Measurements from ENCODE around the gene CALML6.

Gene CALML6

GRCh38 chr1:1942753-1943656, 27.9 kb downstream of the CALML6 start:
- no peak for DNase-seq (ENCODE audit: low read depth, low spot score)

DNA sequence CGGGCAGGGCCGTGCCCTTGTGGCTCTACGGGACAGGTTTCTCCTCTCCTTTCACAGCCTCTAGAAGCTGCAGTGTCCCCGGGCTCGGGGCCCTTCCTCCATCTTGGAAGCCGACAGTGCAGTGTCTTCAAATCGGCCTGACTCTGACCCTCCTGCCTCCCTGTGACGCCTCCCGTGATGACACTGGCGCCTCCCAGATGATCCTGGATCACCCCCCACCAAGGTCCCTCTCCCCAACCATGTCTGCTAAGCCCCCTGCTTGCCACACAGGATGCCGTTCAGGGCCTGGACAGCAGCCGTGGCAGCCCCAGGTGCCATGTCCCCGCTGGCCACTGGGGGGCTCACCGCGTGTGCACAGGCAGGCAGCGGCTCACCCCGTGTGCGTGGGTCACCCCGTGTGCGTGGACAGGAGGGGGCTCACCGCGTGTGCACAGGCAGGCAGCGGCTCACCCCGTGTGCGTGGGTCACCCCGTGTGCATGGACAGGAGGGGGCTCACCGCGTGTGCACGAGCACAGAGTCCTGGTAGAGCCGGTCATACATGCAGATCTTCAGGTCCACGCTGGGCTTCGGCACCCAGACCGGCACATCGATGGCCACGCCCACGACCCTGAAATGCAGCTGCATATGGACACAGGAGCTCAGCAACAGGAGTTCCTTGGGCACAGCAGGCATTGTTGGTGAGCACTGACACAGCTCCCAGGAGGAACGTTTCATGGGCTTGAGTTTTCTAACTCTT, 28.9 kb downstream of the CALML6 start:
- no peak for DNase-seq (ENCODE audit: low read depth, low spot score)

GRCh38 chr1:1945782-1946393, 30.8 kb downstream of the CALML6 start:
- DNase-seq (ENCODE audit: low read depth, low spot score): no peak

DNA sequence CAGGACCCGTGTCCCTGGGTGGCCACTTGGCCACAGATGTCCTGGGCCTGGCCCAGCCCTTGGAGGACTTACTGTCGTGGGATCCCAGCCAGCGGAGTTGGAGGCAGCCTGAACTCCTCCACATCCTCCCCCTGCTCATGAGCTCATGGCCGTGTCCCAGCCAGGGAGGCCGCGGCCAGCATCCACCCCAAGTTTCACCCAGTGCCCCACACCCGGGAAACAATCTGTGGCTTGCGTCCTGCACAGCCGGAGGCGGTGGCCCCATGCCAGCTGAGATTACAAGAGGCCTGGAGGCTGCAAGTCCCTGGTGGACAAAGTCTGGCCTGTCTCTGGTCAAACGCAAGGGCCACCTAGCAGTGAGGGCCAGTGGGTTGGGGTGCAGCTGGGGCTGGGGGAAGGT, 31.5 kb downstream of the CALML6 start:
- no peak for DNase-seq (ENCODE audit: low read depth, low spot score)

GRCh38 chr1:1947493-1947892, 32.4 kb downstream of the CALML6 start:
- no peak for DNase-seq (ENCODE audit: low read depth, low spot score)

GRCh38 chr1:1948783-1949182, 33.7 kb downstream of the CALML6 start:
- no peak for DNase-seq (ENCODE audit: low read depth, low spot score)

DNA sequence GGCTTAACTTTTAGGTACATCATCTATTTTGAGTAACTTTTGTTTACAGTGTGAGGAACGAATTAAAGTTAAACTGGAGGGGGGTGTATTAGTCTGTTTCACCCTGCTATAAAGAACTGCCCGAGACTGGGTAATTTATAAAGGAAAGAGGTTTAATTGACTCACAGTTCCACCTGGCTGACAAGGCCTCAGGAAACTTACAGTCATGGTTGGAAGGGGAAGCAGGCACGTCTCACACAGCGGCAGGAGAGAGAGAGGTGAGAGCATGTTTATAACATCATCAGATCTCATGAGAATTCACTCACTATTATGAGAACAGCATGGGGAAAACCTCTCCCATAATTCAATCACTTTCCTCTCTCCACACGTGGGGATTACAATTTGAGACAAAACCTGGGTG, 35.9 kb downstream of the CALML6 start:
- no peak for DNase-seq (ENCODE audit: low read depth, low spot score)

GRCh38 chr1:1954015-1954414, 39.0 kb downstream of the CALML6 start:
- no peak for DNase-seq (ENCODE audit: low read depth, low spot score)

GRCh38 chr1:1954831-1955441, 39.9 kb downstream of the CALML6 start:
- no peak for DNase-seq (ENCODE audit: low read depth, low spot score)

DNA sequence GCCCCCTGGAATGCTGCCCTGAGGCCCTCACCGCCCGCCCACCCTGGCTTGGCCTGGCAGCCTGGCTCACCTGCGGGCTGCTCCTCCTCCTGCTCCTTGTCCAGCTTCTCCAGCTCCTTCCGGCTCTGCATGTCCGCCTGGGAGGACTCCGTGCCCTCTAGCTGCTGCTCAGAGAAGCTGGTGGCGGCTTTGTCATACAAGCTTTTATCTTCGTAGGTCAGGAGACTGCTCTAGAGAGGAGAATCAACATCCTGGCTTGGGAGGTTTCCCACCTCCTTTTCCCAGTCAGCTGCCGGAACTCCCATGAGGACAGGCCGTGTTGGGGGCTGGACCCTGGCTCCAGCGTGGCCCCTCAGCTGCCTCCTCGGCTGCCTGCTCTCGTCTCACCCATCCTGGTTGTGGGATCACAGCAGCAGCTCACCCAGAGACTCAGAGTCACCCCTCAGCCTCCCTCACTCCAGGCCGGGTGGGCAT, 40.6 kb downstream of the CALML6 start:
- no peak for DNase-seq (ENCODE audit: low read depth, low spot score)

GRCh38 chr1:1956101-1956500, 41.0 kb downstream of the CALML6 start:
- DNase-seq (ENCODE audit: low read depth, low spot score): no peak

GRCh38 chr1:1956586-1957532, 41.8 kb downstream of the CALML6 start:
- DNase-seq (ENCODE audit: low read depth, low spot score): no peak

DNA sequence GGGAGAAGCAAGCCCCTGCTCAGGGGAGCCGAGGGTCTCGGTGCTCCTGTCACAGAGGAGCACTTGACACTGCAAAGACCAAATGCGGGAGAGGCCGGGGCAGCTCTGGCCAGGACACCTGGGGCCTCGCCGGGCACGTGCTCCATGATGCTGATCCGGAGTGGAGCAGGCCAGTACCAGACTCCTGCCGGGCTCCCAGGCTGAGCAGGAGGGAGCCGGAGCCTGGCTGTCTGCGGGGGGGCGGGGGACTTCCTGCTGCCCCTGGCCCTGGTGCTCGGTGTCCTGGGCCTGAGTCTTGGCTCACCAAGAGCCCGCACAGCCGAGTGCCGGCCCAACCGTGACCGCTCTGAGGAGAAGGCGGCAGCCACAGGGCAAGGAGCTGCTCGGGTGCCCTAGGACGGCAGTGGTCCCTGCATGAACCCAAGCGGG, 42.5 kb downstream of the CALML6 start:
- no peak for DNase-seq (ENCODE audit: low read depth, low spot score)

DNA sequence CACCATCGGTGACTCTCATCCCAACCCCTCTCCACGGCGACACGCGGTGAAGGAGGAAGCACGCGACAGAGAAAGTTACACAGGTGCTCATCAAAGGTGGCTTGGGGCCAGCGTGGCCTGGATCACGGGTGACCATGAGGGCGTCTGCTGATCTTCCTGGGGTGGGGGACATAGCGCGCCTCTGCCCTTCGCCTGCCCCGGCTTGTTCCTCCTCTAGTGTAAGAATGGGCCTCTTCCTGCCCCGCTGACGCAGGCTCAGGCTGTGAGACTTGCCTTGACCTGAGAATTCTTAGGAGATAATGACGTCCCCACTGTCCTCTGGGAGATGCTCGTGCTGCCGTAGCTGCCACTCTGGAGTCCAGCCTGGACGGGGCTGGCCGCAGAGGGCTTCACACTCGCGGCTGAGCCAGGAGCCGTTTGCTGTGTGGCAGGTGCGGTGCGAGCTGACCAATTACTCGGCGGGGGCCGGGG, 43.0 kb downstream of the CALML6 start:
- DNase-seq (ENCODE audit: low read depth, low spot score): no peak

DNA sequence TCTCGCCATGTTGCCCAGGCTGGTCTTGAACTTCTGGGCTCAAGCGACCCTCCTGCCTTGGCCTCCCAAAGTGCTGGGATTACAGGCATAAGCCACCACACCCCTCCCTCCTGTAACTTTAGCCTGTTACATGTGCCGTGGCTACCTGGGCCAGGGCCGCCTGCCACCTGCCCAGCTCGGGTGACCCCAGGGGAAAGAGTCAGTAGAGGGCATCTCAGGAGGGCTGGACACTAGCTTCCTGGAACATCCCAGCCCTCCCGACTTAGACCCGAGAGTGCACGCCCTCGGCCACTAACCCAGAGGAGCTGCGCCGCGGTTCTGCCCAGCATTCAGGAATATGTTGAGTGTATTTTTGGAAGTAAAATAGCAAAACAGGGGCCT, 44.4 kb downstream of the CALML6 start:
- no peak for DNase-seq (ENCODE audit: low read depth, low spot score)

GRCh38 chr1:1959840-1960479, 44.9 kb downstream of the CALML6 start:
- DNase-seq (ENCODE audit: low read depth, low spot score): no peak

DNA sequence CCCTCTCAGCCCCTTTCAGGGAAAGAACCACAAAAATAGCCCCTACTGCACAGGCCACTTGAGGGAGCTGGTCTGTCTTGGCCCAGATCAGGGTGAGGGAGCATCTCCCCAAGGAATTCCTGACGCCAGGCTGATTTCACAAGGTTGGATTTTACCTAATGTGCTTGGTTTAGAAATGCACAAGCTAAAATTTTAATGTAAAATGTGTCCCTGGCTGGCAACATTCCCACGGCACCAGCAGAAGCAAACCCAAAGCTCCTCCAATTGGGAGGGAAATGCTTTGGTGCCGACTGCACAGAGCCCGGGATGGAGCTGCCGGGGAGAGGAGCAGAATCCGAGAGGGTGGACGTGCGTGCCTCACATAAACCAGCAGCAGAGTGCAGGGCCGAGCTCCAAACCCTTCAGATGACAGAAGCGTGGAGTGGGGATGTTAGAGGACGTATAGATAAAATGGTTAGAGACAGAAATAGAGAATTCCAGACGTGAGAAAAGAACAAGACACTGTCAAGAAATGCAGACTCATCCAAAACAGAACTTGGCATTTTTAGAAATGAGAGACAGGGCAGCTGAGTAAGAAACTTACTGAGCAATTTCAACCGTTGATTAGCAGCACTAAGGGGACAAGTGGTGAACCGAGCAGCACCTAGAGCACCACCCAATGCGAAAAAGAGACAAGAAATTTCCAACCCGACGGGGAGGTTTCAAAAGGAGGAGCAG, 45.6 kb downstream of the CALML6 start:
- DNase-seq (ENCODE audit: low read depth, low spot score): no peak

DNA sequence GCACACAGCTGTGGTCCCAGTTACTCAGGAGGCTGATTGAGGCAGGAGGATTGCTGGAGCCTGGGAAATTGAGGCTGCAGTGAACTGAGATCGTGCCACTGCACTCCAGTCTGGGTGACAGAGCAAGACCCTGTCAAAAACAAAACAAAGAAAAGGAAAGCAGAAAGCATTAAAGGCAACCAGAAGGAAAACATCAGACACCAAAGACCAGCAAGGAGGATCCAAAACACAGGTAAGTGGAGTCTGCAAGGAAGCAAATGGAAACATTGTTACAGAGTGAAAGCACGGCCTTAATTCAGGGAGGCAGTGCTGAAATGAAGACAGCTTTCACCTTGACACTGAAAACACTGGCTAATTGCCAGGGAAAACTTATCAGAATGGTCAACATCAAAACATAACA, 47.7 kb downstream of the CALML6 start:
- no peak for DNase-seq (ENCODE audit: low read depth, low spot score)

GRCh38 chr1:1963570-1963969, 48.5 kb downstream of the CALML6 start:
- no peak for DNase-seq (ENCODE audit: low read depth, low spot score)

DNA sequence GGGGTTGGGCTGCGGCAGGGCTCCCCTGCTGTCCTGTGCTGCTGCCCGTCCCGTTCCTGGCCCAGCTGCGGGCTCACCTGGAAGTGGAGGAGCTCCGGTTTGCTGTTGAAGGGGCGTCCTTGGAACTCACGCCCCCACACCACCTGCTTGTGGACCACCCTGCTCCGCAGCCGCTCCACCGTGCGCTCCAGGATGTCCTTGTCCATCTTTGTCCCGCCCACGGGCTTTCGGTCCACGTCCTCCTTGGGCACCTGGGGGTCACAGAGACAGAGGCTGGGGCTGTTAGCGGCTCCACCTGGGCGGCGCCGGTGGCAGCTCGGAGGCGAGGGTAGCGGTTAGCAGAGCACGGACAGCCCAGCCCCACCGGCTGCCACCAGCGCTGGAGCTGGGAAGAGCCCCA, 49.8 kb downstream of the CALML6 start:
- DNase-seq (ENCODE audit: low read depth, low spot score): no peak

Data from smooth muscle cell of the brain vasculature (primary cell).